GM19239 (cell line): Measurements from ENCODE around the gene TRAK1.

ENCODE experiments used
- DNase-seq: peaks from one replicate; pipeline ENCODE4 v3.0.0; 2011; ENCODE audit warnings: low spot score; ENCODE audit not compliant: insufficient read length
- FAIRE-seq: peaks from 2 replicates; lab custom pipeline; 2011; peaks lifted over from hg19 to GRCh38; lab: Jason Lieb, UNC

The TRAK1 gene

GRCh38 chr3:42066516-42067181 lies 24.5 kb upstream of the TRAK1 start:
- DNase-seq (no peak), FAIRE-seq (peak; percentile 79)

DNA sequence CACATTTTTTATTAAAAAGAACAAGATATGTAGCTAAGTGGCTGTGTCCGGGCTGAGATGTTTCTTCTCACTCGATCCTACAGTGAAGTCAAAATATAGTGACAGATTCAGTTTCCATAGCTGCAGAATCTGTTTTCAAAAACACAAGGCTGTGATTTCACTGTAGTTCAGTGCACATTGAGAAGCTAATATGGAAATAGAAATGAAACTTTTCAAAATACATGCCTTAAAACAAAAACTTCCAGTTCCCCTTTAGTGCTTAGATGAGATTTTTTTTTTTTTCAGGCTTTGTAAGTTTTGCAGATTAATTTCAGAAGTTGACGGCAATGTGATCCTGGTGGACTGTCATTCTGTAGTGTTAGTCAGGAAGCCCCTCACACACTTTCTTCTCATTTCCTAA lies 23.8 kb upstream of the TRAK1 start:
- peak; percentile 53 for DNase-seq

DNA sequence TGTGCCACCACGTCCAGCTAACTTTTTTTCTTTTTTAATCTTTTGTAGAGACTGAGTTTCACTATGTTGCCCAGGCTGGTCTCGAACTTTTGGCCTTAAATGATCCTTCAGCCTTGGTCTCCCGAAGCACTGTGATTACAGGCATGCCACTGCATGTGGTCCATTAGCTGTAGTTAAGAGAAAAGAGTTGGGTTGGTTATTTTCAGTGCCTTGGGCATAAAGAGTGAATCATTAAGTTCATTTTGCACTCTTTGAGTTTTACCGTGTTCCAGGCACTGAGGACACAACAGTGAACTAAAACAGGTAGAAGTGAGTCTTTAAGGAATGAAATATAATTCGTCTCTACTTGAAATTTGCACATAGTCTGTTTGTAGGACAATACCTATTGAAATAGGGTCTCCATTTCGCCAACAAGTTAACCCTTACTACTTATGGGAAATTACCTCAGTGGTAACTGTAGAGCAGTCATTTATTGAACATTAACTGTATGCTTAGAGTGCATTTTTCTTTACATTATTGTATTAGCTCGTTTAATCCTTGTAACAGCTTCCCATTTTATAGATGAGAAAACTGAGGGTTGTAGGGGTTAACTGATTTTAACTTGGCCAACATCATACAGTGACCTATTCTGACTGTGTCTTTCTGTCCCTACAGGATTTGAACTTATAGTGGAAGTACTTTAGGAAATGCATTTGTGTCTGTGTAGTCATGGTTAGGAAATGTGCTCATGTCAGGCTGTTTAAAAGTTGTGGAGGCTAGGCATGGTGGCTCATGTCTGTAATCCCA lies 22.7 kb upstream of the TRAK1 start:
- no peak for DNase-seq
- FAIRE-seq, result peak; percentile 39

More for the DNA sequence above, 23.8 kb upstream of the TRAK1 start:
- FAIRE-seq, result peak; percentile 82

DNA sequence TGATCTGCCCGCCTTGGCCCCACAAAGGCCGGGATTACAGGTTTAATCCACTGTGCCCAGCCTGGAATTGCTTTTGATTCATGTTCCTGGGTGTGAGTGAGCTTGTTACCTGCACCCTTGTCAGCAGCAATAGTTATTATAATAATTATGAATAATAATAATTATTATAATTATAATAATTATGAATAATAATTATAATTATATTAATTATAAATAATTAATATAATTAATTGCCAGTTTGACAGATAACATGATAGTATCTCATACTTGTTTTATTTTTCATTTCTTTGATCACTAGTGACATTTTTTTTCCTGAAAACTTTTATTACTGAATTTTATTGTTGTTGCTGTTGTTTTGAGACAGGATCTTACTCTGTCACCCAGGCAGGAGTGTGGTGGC lies 21.1 kb upstream of the TRAK1 start:
- DNase-seq (no peak), FAIRE-seq (no peak)

DNA sequence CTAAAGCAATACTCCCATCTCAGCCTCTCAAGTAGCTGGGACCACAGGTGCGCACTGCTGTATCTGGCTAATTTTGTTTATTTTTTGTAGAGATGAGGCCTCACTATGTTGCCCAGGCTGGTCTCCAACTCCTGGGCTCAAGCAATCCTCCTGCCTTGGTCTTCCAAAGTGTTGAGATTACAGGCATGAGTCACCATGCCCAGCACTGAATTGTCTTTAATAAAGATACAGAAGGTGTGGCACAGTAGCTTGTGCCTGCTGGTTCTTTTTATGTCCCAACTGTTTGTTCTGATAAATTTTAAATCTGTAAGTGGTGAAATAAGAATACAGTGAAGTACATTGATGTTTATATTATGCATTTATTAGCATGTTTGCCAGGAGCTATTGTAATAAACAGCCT lies 20.6 kb upstream of the TRAK1 start:
- no peak for FAIRE-seq
- no peak for DNase-seq

- no peak for DNase-seq
- peak; percentile 75 for FAIRE-seq
Observed at GRCh38 chr3:42071904-42072812, 19.0 kb upstream of the TRAK1 start.

- no peak for DNase-seq
- FAIRE-seq, result no peak
Observed at GRCh38 chr3:42072831-42073301, 18.3 kb upstream of the TRAK1 start.

DNA sequence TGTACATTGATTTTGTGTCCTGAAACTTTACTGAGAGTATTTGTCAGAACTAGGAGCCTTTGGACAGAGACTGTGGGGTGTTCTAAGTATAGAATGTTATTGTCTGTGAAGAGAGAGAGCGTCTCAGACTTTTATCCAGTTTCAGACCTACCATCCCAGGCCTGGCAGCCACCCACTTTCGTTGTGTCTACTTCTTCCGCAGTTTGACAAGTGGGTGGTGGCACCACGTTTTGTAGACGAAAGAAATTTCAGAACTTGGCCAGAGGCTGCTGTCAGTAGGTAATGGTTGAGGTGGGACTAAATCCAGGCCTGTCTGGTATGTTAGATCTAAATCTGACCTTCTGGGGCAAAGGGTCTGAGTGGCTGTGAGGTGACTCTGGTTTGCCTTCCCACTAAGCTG lies 13.4 kb upstream of the TRAK1 start:
- FAIRE-seq, result no peak
- no peak for DNase-seq

DNA sequence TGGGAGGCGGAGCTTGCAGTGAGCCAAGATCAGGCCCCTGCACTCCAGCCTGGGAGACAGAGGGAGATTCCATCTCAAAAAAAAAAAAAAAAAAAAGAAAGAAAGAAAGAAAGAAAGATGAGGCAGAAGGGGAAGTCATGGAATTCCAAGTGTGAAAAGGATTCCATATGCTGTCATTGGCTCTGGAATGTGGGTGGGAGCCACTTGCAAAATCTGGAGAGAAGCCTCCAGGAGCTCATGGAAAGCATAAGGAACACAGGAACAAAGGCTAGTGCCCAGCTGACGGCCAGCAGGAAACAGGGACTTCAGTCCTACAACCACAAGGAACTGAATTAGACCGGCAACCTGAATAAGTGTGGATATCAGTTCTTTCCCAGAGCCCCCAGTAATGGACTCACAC lies 12.5 kb upstream of the TRAK1 start:
- FAIRE-seq (no peak), DNase-seq (no peak)

DNA sequence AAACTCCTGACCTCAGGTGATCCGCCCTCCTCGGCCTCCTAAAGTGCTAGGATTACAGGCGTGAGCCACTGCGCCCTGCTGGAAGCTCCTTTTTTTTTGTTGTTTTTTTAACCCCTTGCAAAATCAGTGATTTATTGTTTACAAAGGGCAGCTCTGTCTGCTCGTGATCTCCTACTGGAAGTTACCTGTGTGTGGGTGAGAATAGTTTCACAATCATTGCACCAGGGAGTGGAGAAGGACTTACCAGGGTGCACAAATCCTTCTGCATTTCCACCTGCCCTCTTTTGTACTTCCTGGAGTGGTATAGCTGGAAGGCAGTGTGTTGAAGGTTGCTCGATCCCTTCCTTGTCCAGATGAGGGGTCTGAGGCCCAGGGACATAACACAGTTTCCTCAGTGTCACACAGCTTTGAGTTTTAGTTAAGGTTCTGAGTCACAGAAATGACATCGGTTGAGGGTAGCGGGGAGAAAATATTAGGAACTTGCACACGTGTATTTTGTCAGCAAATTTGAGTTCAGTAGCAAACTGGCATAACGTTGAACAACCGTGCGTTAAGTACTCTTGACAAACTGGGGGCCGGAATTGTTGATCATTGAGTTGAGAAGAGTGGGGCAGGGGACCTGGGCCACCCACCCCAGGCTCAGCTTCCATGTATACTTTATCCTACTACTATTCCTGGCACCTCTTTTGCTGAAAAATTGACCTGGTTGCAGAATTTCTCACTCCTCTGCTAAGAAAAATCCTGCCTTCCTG lies 11.3 kb upstream of the TRAK1 start:
- FAIRE-seq (no peak), DNase-seq (no peak)

DNA sequence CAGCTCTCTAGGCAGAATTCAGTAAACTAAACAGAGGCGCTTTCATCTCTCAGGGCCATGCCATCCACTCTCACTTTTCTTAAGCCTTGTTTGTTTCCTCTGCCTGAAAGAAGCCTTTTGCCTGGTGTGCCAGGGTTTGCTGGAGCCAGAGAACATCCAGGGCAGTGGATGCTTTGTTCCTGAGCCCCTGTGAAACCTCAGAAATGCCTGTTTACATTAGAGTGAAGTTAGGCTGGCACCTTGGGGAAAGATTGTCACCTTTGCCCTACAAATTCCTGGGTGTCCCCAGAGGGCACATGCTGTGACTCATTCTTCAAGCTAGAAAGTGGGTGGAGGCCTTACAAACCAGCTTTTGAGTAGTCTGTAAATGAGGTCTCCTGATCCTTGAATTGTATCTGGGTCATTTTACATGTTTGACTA lies 10.7 kb upstream of the TRAK1 start:
- DNase-seq (no peak), FAIRE-seq (peak; percentile 21)

GRCh38 chr3:42081838-42082473 lies 9.2 kb upstream of the TRAK1 start:
- DNase-seq (no peak), FAIRE-seq (peak; percentile 55)

- DNase-seq, result no peak
- no peak for FAIRE-seq
Observed at GRCh38 chr3:42084586-42084985, 6.6 kb upstream of the TRAK1 start.

GRCh38 chr3:42085641-42086376 lies 5.3 kb upstream of the TRAK1 start:
- no peak for FAIRE-seq
- no peak for DNase-seq

DNA sequence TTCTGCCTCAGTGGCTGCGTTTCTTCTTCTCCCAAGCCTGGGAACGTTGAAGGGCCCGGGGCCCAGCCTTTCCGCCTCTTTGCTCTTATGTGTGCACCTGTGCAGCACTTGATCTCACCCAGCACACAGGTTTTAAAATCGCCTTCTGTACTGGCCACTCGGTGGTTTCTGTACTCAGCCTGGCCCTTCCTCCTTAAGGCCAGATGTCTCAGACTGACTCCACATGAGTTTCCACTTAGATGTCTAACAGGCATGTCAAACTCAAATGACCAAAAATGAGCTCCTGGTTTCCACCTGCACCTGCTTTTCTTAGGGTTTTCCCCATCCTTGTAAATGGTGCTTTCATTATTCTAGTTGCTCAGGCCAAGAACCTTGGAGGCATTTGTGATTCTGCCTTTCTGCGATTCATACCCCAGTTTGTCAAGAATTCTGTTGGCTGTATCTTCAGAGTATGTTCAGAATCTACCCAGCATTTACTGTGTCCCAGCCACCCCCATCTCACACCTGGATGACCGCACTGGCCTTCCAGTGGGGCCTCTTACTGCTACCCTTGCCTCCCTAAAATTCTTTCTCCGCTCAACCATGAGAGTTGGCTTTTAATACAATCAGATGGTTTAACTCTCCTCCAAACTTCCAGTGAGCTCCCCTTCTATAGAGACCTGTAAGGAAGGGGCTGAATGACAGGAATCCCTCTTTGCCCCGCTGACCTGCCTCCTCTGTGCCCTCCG lies 2.2 kb upstream of the TRAK1 start:
- FAIRE-seq (peak; percentile 83), DNase-seq (no peak)

GRCh38 chr3:42092006-42092405 lies 849 bp downstream of the TRAK1 start:
- DNase-seq, result peak; percentile 29
- FAIRE-seq, result peak; percentile 82

DNA sequence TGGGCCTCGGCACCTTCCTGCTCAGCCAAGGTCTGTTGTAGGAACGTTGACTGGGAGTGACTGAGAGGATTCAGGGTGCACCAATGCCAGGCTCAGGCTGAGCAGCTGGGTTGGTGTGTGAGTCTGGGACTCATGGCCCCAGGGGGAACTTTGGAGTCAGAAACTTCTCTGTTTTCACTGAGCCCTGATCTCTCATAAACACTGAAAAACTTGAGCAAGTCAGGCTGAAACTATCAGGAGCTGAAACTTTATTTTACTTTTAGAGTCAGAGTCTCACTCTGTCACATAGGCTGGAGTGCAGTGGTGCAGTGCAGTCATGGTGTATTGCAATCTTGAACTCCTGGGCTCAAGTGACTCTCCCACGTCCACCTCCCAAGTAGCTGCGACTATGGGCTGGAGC lies 3.0 kb downstream of the TRAK1 start:
- no peak for DNase-seq
- FAIRE-seq, result no peak

GRCh38 chr3:42094691-42095391 lies 3.7 kb downstream of the TRAK1 start:
- FAIRE-seq (no peak), DNase-seq (no peak)
